Astrocyte (in vitro differentiated cells and primary cell): ENCODE data around the gene CRIM1. TPM values are rescaled to one million over a fixed set of nuclear protein-coding genes. Genes with fewer than 3 reads are reported as not detected.

Source experiments
- DNase-seq: peaks from one replicate; pipeline ENCODE4 v3.0.0-alpha.2; 2010; ENCODE audit warnings: low read depth
- FAIRE-seq: peaks from 2 replicates; lab custom pipeline; 2011; peaks lifted over from hg19 to GRCh38; lab: Jason Lieb, UNC
- H2AFZ ChIP-seq: 2 replicates; pipeline ENCODE4 v1.6.0; 2012; ENCODE audit warnings: low read depth, low read length, inconsistent platforms
- H3K27ac ChIP-seq: 2 replicates; pipeline ENCODE4 v1.5.1; 2011; ENCODE audit warnings: low read depth, low read length, inconsistent platforms
- H3K27me3 ChIP-seq: 2 replicates; pipeline ENCODE4 v1.6.0; 2011; ENCODE audit warnings: low read length, inconsistent platforms; ENCODE audit not compliant: insufficient read depth
- H3K36me3 ChIP-seq: 2 replicates; pipeline ENCODE4 v1.5.1; 2011; ENCODE audit warnings: low read length, inconsistent platforms; ENCODE audit not compliant: insufficient read depth
- H3K4me1 ChIP-seq: 2 replicates; pipeline ENCODE4 v1.5.1; 2011; ENCODE audit warnings: low read length, inconsistent platforms; ENCODE audit not compliant: insufficient read depth
- H3K4me2 ChIP-seq: 2 replicates; pipeline ENCODE4 v1.6.0; 2012; ENCODE audit warnings: low read length, inconsistent platforms
- H3K4me3 ChIP-seq: 2 replicates; pipeline ENCODE4 v1.5.1; 2011; ENCODE audit warnings: low read depth, mild to moderate bottlenecking, low read length, inconsistent platforms; ENCODE audit not compliant: insufficient read depth
- H3K79me2 ChIP-seq: 2 replicates; pipeline ENCODE4 v1.6.0; 2012; ENCODE audit warnings: mild to moderate bottlenecking, low read length, inconsistent platforms; ENCODE audit not compliant: insufficient read depth
- H3K9ac ChIP-seq: 2 replicates; pipeline ENCODE4 v1.6.0; 2012; ENCODE audit warnings: mild to moderate bottlenecking, low read length, inconsistent platforms
- H3K9me3 ChIP-seq: 2 replicates; pipeline ENCODE4 v1.5.1; 2012; ENCODE audit warnings: low read depth, mild to moderate bottlenecking, low read length, inconsistent platforms; ENCODE audit not compliant: insufficient read depth
- H4K20me1 ChIP-seq: 2 replicates; pipeline ENCODE4 v1.6.0; 2012; ENCODE audit warnings: low read length, inconsistent platforms; ENCODE audit not compliant: insufficient read depth
- H3K27ac Mint-ChIP-seq: one replicate; pipeline ENCODE4 v1.8.0; 2021; ENCODE audit warnings: mild to moderate bottlenecking, mixed read lengths; ENCODE audit not compliant: unreplicated experiment
- H3K27me3 Mint-ChIP-seq: one replicate; pipeline ENCODE4 v1.8.0; 2021; ENCODE audit warnings: low read depth, mixed read lengths; ENCODE audit not compliant: unreplicated experiment
- H3K36me3 Mint-ChIP-seq: one replicate; pipeline ENCODE4 v1.8.0; 2021; ENCODE audit warnings: low read depth, mixed read lengths; ENCODE audit not compliant: unreplicated experiment
- H3K4me1 Mint-ChIP-seq: one replicate; pipeline ENCODE4 v1.8.0; 2021; ENCODE audit warnings: low read depth, mixed read lengths; ENCODE audit not compliant: unreplicated experiment
- H3K4me3 Mint-ChIP-seq: one replicate; pipeline ENCODE4 v1.8.0; 2021; ENCODE audit warnings: mild to moderate bottlenecking, moderate library complexity, mixed read lengths; ENCODE audit not compliant: unreplicated experiment
- H3K9me3 Mint-ChIP-seq: one replicate; pipeline ENCODE4 v1.8.0; 2021; ENCODE audit warnings: mild to moderate bottlenecking, mixed read lengths; ENCODE audit not compliant: unreplicated experiment
- EZH2 ChIP-seq: IDR thresholded peaks from 2 replicates; pipeline ENCODE4 v1.6.1; 2012; ENCODE audit warnings: mild to moderate bottlenecking, low read length, inconsistent platforms; ENCODE audit not compliant: insufficient read depth
- total RNA-seq: library from RNA; stranded (reverse); gene quantifications from 2 replicates; pipeline ENCODE4 v1.2.1, GENCODE V29; 2021
- TF ChIP-seq, protein P1 (sequence below): IDR thresholded peaks from 2 replicates; pipeline ENCODE4 v1.5.1; 2011; ENCODE audit warnings: low read depth, mild to moderate bottlenecking, inconsistent platforms, low read length, moderate library complexity; ENCODE audit not compliant: insufficient read depth

Gene CRIM1
- total RNA-seq, 1 donor from 2014 or later: 180 TPM

DNA sequence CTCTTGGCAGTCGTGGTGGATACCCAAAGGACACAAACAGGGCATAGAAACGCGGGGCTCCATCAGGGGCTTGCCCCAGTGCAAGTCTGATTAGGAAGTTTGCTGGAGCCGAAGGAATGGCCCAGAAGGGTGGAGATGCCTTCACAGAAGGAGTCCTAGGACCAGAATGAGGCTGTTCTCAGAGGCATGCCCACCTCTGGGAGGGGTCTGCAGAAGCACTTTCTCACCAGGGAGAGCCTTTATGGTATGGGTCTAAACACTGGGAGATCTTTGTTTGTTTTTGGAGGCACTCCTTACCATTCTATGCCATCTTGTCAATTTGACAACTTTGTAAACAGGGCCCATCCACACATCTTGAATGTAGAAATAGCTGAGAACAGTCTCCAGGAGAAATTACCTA, 75.0 kb downstream of the CRIM1 start:
- Histone ChIP-seq H3K4me3 (no peak overlapping the region), H3K27me3 (no peaks in the 10 kb centered on the region), H3K9me3 (no peaks in the 10 kb centered on the region), H3K4me2 (no peak overlapping the region), H3K4me1 (peaks cover 21% of the 10 kb centered on the region), H3K36me3 (peaks cover 14% of the 10 kb centered on the region), H3K9ac (no peak overlapping the region), H4K20me1 (peaks cover 47% of the 10 kb centered on the region), H3K79me2 (peaks cover 97% of the 10 kb centered on the region), H2AFZ (no peak overlapping the region), H3K27ac (no peak overlapping the region)
- Mint-ChIP-seq H3K27ac (no peak overlapping the region), H3K36me3 (peaks cover 7% of the 10 kb centered on the region), H3K4me1 (peaks cover 14% of the 10 kb centered on the region), H3K9me3 (no peaks in the 10 kb centered on the region), H3K27me3 (no peaks in the 10 kb centered on the region), H3K4me3 (no peak overlapping the region)
- FAIRE-seq: no peak
- TF ChIP-seq EZH2: no peak
- TF ChIP-seq, protein P1, sequence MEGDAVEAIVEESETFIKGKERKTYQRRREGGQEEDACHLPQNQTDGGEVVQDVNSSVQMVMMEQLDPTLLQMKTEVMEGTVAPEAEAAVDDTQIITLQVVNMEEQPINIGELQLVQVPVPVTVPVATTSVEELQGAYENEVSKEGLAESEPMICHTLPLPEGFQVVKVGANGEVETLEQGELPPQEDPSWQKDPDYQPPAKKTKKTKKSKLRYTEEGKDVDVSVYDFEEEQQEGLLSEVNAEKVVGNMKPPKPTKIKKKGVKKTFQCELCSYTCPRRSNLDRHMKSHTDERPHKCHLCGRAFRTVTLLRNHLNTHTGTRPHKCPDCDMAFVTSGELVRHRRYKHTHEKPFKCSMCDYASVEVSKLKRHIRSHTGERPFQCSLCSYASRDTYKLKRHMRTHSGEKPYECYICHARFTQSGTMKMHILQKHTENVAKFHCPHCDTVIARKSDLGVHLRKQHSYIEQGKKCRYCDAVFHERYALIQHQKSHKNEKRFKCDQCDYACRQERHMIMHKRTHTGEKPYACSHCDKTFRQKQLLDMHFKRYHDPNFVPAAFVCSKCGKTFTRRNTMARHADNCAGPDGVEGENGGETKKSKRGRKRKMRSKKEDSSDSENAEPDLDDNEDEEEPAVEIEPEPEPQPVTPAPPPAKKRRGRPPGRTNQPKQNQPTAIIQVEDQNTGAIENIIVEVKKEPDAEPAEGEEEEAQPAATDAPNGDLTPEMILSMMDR: no peak
- DNase-seq: no peak

DNA sequence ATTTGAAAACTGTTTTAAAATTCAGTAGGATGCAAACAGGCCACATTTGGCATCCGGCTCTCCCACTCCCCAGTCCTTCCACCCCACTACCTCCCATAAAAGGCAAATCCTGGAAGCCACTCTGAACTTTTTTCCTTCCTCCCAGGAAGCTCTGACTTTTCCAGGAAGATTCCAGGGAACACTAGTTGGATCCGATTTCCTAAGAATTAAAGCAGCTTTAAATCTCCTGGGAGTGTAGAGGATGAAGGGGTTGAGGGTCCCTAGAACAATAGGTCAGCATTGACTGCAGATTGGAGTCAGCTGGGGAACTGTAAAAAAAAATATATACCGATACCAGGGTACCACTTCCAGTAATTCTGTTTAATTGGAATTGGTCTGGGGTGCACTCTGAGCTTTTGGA, 76.9 kb downstream of the CRIM1 start:
- TF ChIP-seq, protein P1: no peak
- no peak for TF ChIP-seq EZH2
- no peaks in the 10 kb centered on the region for H3K9me3 ChIP-seq
- no peaks in the 10 kb centered on the region for H3K27me3 ChIP-seq
- H3K4me3 ChIP-seq: no peak overlapping the region
- peak overlapping the region; percentile 51 for H3K27ac ChIP-seq
- no peak overlapping the region for H3K4me2 ChIP-seq
- peaks cover 98% of the 10 kb centered on the region for H3K79me2 ChIP-seq
- H2AFZ ChIP-seq: no peak overlapping the region
- peaks cover 36% of the 10 kb centered on the region for H4K20me1 ChIP-seq
- no peak overlapping the region for H3K4me3 Mint-ChIP-seq
- H3K9ac ChIP-seq: no peak overlapping the region
- H3K27me3 Mint-ChIP-seq: no peaks in the 10 kb centered on the region
- H3K4me1 ChIP-seq: peaks cover 18% of the 10 kb centered on the region
- no peak for FAIRE-seq
- H3K36me3 Mint-ChIP-seq: peaks cover 7% of the 10 kb centered on the region
- H3K27ac Mint-ChIP-seq: no peak overlapping the region
- peaks cover 10% of the 10 kb centered on the region for H3K36me3 ChIP-seq
- no peak for DNase-seq
- no peaks in the 10 kb centered on the region for H3K9me3 Mint-ChIP-seq
- peaks cover 14% of the 10 kb centered on the region for H3K4me1 Mint-ChIP-seq

DNA sequence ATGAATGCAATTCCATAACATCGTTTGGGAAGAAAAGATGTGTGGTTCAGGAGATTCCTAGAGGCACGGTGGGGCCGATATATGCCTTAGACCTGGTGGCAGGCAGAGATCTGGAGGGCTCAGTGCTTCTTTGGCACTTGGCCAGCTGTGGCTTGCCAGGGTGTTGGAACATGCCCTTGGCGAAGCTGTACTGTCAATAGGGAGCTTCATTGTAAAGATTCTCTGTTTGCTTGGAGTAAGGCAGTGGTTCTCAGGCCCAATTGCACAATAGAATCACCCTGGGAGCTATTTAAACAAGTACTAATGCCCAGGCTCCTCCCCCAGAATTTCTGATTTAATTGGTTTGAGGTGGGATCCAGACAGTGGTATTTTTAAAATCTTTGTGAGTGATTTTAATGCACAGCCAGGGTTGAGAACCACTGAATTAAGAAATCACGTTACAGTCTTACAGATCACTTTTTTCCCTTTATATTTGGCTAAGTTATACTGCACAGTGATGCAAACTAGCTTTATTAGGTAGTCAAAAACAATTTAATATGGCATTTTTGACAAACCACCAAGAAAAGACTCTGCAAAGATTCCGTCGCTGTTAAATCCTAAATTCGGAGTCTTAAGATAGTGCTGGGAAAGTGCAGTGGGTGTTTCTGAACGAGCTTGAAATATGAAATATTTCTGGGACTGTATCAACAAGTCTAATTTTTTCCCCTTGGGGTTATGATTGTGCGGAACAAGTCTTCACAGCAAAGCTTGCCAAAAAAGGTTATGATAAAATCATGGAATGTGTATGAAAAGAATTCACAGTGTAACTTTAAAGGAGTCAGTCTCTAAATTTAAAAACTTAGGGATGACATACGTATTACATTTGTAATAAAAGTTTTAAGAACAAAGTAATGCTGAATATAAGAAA, 78.0 kb downstream of the CRIM1 start:
- H3K27me3 ChIP-seq: no peaks in the 10 kb centered on the region
- Mint-ChIP-seq H3K36me3 (peaks cover 10% of the 10 kb centered on the region), H3K27me3 (no peaks in the 10 kb centered on the region), H3K4me1 (peaks cover 8% of the 10 kb centered on the region), H3K9me3 (no peaks in the 10 kb centered on the region), H3K27ac (no peak overlapping the region), H3K4me3 (no peak overlapping the region)
- peaks cover 10% of the 10 kb centered on the region for H3K36me3 ChIP-seq
- peak overlapping the region; percentile 54 for H3K9ac ChIP-seq
- peaks cover 91% of the 10 kb centered on the region for H3K79me2 ChIP-seq
- peaks cover 21% of the 10 kb centered on the region for H3K4me1 ChIP-seq
- FAIRE-seq (peak; percentile 9), DNase-seq (peak; percentile 66)
- H2AFZ ChIP-seq: no peak overlapping the region
- no peaks in the 10 kb centered on the region for H3K9me3 ChIP-seq
- TF ChIP-seq EZH2: no peak
- TF ChIP-seq, protein P1: no peak
- no peak overlapping the region for H3K4me3 ChIP-seq
- peaks cover 26% of the 10 kb centered on the region for H4K20me1 ChIP-seq
- H3K27ac ChIP-seq: peak overlapping the region; percentile 51
- peak overlapping the region; percentile 50 for H3K4me2 ChIP-seq
